Kidney (tissue), 14 donors: ENCODE measurements around the gene RAC3. TPM values are rescaled to one million over a fixed set of nuclear protein-coding genes. Genes with fewer than 3 reads are reported as not detected.

Experiments
- DNase-seq, 5 donors: peaks; one replicate each; pipeline ENCODE4 v3.0.0-alpha.2; 2013 to 2020
- FAIRE-seq: peaks from 2 replicates; lab custom pipeline; 2012; peaks lifted over from hg19 to GRCh38; lab: Jason Lieb, UNC
- H3K27ac ChIP-seq, 2 donors: one replicate each; pipeline ENCODE4 v1.7.0; 2013; ENCODE audit warnings: low read depth in 2 of 2, low read length in 2 of 2, inconsistent platforms in 1 of 2
- H3K27me3 ChIP-seq: one replicate; pipeline ENCODE4 v1.7.1; 2013; ENCODE audit warnings: low read length, inconsistent platforms; ENCODE audit not compliant: control insufficient read depth, insufficient read depth
- H3K36me3 ChIP-seq, 3 donors: one replicate each; pipeline versions ENCODE4 v1.7.0 to v1.7.1; 2013; ENCODE audit warnings: low read length in 3 of 3, control low read depth in 1 of 3, inconsistent platforms in 1 of 3; ENCODE audit not compliant: insufficient read depth in 3 of 3, control insufficient read depth in 2 of 3
- H3K4me1 ChIP-seq, 3 donors: one replicate each; pipeline versions ENCODE4 v1.7.0 to v1.7.1; 2013; ENCODE audit warnings: low read length in 3 of 3, inconsistent platforms in 1 of 3, low read depth in 1 of 3; ENCODE audit not compliant: control insufficient read depth in 2 of 3, insufficient read depth in 2 of 3
- H3K4me3 ChIP-seq, 3 donors: one replicate each; pipeline versions ENCODE4 v1.7.0 to v1.8.1; 2013; ENCODE audit warnings: low read length in 3 of 3, control low read depth in 1 of 3, inconsistent platforms in 1 of 3
- H3K9ac ChIP-seq, 3 donors: one replicate each; pipeline versions ENCODE4 v1.7.0 to v1.7.1; 2013; ENCODE audit warnings: low read length in 3 of 3, control low read depth in 1 of 3, inconsistent platforms in 1 of 3
- H3K9me3 ChIP-seq, 3 donors: one replicate each; pipeline versions ENCODE4 v1.7.0 to v1.7.1; 2013; ENCODE audit warnings: low read length in 3 of 3, control low read depth in 1 of 3, inconsistent platforms in 1 of 3; ENCODE audit not compliant: control insufficient read depth in 2 of 3, insufficient read depth in 1 of 3
- CTCF ChIP-seq: IDR thresholded peaks from 3 replicates; pipeline ENCODE4 v1.5.1; 2012; ENCODE audit warnings: mild to moderate bottlenecking, moderate library complexity, borderline replicate concordance; ENCODE audit not compliant: insufficient read depth; ENCODE audit errors: extremely low read depth
- intact Hi-C: fragments of 100-400 bp; cut with DNase I; formaldehyde crosslinking; loops from one replicate; pipeline ENCODE4 v1.11.1; 2022
- polyA plus RNA-seq: library from polyadenylated mRNA; stranded (reverse); fragments of 350-450 nt; fragmentation: Illumina TruSeq; extraction: RNeasy Lipid Tissue Mini Kit (QIAGEN cat#74804); gene quantifications from one replicate; pipeline ENCODE4 v1.2.3, GENCODE V29; 2014; ENCODE audit warnings: low read depth, low replicate concordance; ENCODE audit not compliant: insufficient read depth
- total RNA-seq: library from RNA; stranded (reverse); fragmentation: NEBNext Ultra II Directional; extraction: Animal tissue kit (Norgen Biotek cat#: 25700); gene quantifications from one replicate; pipeline ENCODE4 v1.2.1, GENCODE V29; 2021
- donor health status: control.
- donor health status: control.
- donor health status: control.
- donor health status: control.
- donor health status: control.
- donor health status: DM: yes; HTN: yes; CAD: no.
- donor health status: Normal renal cell carcinoma (clear cell type).

Gene RAC3
- total and polyA plus RNA-seq, 2 donors from 2014 or later: 2.6 to 13.1 TPM

- DNase-seq (no peak), FAIRE-seq (no peak)
- TF ChIP-seq CTCF: no peak
- H3K4me1 ChIP-seq: peaks cover 0 to 20% (median 0%) of the 10 kb centered on the region in 3 donors
- H3K27me3 ChIP-seq: no peaks in the 10 kb centered on the region
- H3K27ac ChIP-seq: no peak overlapping the region
- H3K36me3 ChIP-seq: no peaks in the 10 kb centered on the region
- intact Hi-C loops: no loop called here
- H3K9me3 ChIP-seq: no peaks in the 10 kb centered on the region
- no peak overlapping the region for H3K9ac ChIP-seq
- H3K4me3 ChIP-seq: no peak overlapping the region
These were observed 3.2 kb upstream of the RAC3 start for GRCh38 chr17:82028246-82028645.

GRCh38 chr17:82028966-82029365 is 2.5 kb upstream of the RAC3 start:
- intact Hi-C loops: no loop called here
- no peak for FAIRE-seq

GRCh38 chr17:82029391-82029790 is 2.1 kb upstream of the RAC3 start:
- Histone ChIP-seq H3K27ac (no peak overlapping the region), H3K9me3 (no peaks in the 10 kb centered on the region), H3K36me3 (no peaks in the 10 kb centered on the region), H3K4me3 (no peak overlapping the region), H3K27me3 (no peaks in the 10 kb centered on the region), H3K4me1 (peaks cover 0 to 13% (median 0%) of the 10 kb centered on the region in 3 donors), H3K9ac (no peak overlapping the region)
- no peak for FAIRE-seq
- intact Hi-C loops: no loop called here
- no peak for DNase-seq
- TF ChIP-seq CTCF: no peak

More at GRCh38 chr17:82028966-82029365, 2.5 kb upstream of the RAC3 start:
- Histone ChIP-seq H3K27me3 (no peaks in the 10 kb centered on the region), H3K9ac (no peak overlapping the region), H3K9me3 (no peaks in the 10 kb centered on the region), H3K4me3 (no peak overlapping the region), H3K4me1 (peaks cover 0 to 15% (median 0%) of the 10 kb centered on the region in 3 donors), H3K36me3 (no peaks in the 10 kb centered on the region), H3K27ac (no peak overlapping the region)
- no peak for DNase-seq
- TF ChIP-seq CTCF: no peak

- FAIRE-seq (no peak), DNase-seq (no peak)
- Histone ChIP-seq H3K36me3 (peaks cover 0 to 3% (median 0%) of the 10 kb centered on the region in 3 donors), H3K27me3 (no peaks in the 10 kb centered on the region), H3K9me3 (no peaks in the 10 kb centered on the region), H3K4me3 (no peak overlapping the region), H3K27ac (no peak overlapping the region), H3K4me1 (peaks cover 0 to 13% (median 0%) of the 10 kb centered on the region in 3 donors), H3K9ac (no peak overlapping the region)
- intact Hi-C loops: loop anchor here (10.0 kb wide), 1 partner anchor 125 kb away; no protein-coding TSS in a partner anchor
- TF ChIP-seq CTCF: no peak
These were observed 1.4 kb upstream of the RAC3 start for GRCh38 chr17:82029990-82030469.
